Small intestine (tissue), 16 donors: ENCODE measurements around the gene FIGNL2. TPM values are rescaled to one million over a fixed set of nuclear protein-coding genes. Genes with fewer than 3 reads are reported as not detected.

ENCODE experiments used
- DNase-seq, 2 donors: peaks; one replicate each; pipeline versions ENCODE4 v3.0.0 to v3.0.0-alpha.2; 2013
- FAIRE-seq: peaks from 2 replicates; lab custom pipeline; 2012; peaks lifted over from hg19 to GRCh38; lab: Jason Lieb, UNC
- H3K27ac ChIP-seq, 3 donors: one replicate each; pipeline ENCODE4 v1.5.1; 2013; ENCODE audit warnings: low read length in 2 of 3, mild to moderate bottlenecking in 2 of 3, control low read depth in 1 of 3, inconsistent platforms in 1 of 3, low read depth in 1 of 3, moderate library complexity in 1 of 3
- H3K27me3 ChIP-seq, 3 donors: one replicate each; pipeline ENCODE4 v1.6.1; 2013; ENCODE audit warnings: low read length in 3 of 3, inconsistent platforms in 1 of 3; ENCODE audit not compliant: control insufficient read depth in 3 of 3, insufficient read depth in 3 of 3
- H3K36me3 ChIP-seq, 3 donors: one replicate each; pipeline ENCODE4 v1.6.1; 2013; ENCODE audit warnings: low read length in 3 of 3, inconsistent platforms in 1 of 3, low read depth in 1 of 3, mild to moderate bottlenecking in 1 of 3, moderate library complexity in 1 of 3; ENCODE audit not compliant: control insufficient read depth in 3 of 3, insufficient read depth in 2 of 3
- H3K4me1 ChIP-seq, 3 donors: one replicate each; pipeline ENCODE4 v1.6.1; 2013; ENCODE audit warnings: low read length in 2 of 3, inconsistent platforms in 1 of 3, low read depth in 1 of 3, mild to moderate bottlenecking in 1 of 3, moderate library complexity in 1 of 3; ENCODE audit not compliant: control insufficient read depth in 3 of 3, insufficient read depth in 2 of 3
- H3K4me3 ChIP-seq, 3 donors: one replicate each; pipeline ENCODE4 v1.5.1; 2013; ENCODE audit warnings: low read length in 3 of 3, control low read depth in 1 of 3, inconsistent platforms in 1 of 3, low read depth in 1 of 3, mild to moderate bottlenecking in 1 of 3, moderate library complexity in 1 of 3
- H3K9me3 ChIP-seq, 2 donors: one replicate each; pipeline ENCODE4 v1.6.1; 2013; ENCODE audit warnings: low read depth in 1 of 2, low read length in 1 of 2; ENCODE audit not compliant: control insufficient read depth in 2 of 2, insufficient read depth in 1 of 2
- WGBS, 3 donors: extraction: QIAGEN DNeasy Blood & Tissue Kit; methylation state at CpG; one replicate each; pipeline ENCODE4 v1.1.7; 2013; 5-methylcytosine and 5-hydroxymethylcytosine counted together
- long read RNA-seq, 10 donors: transcript quantifications; one replicate each; lab custom pipeline, GENCODE V29; 2026
- polyA plus RNA-seq, 4 donors: library from polyadenylated mRNA; stranded (reverse) in 3 of 4; unstranded in 1 of 4; fragments of 200-250 nt in 3 of 4; fragments of 120-200 nt in 1 of 4; gene quantifications; one replicate each; pipeline versions ENCODE4 v1.2.1 to v1.2.3, GENCODE V29; 2013
- donor health status: healthy with polysubstance abuse.
- donor health status: control.
- donor health status: control.
- donor health status: Bipolar disorder and iron deficiency.
- donor health status: healthy.

Gene FIGNL2, protein sequence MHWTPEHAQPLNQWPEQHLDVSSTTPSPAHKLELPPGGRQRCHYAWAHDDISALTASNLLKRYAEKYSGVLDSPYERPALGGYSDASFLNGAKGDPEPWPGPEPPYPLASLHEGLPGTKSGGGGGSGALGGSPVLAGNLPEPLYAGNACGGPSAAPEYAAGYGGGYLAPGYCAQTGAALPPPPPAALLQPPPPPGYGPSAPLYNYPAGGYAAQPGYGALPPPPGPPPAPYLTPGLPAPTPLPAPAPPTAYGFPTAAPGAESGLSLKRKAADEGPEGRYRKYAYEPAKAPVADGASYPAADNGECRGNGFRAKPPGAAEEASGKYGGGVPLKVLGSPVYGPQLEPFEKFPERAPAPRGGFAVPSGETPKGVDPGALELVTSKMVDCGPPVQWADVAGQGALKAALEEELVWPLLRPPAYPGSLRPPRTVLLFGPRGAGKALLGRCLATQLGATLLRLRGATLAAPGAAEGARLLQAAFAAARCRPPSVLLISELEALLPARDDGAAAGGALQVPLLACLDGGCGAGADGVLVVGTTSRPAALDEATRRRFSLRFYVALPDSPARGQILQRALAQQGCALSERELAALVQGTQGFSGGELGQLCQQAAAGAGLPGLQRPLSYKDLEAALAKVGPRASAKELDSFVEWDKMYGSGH
- polyA plus RNA-seq, result under 1 TPM in 2 of 4 donors, not detected in 2; 0.39 to 0.41 TPM
- long read RNA-seq, donor 1, result 0 reads
- long read RNA-seq, donor 2, result 0 reads
- long read RNA-seq, donor 3, result 0 reads
- long read RNA-seq, donor 4, result 0 reads
- long read RNA-seq, donor 5, result 0 reads
- long read RNA-seq, donor 6, result 0 reads
- long read RNA-seq, donor 7, result 0 reads
- long read RNA-seq, donor 8, result 0 reads
- long read RNA-seq, donor 9, result 0 reads
- long read RNA-seq, donor 10, full-length matches to known transcripts, result 1 of 1 reads
- long read RNA-seq, donor 10, partial matches to known transcripts, result 0 of 1 reads
- long read RNA-seq, donor 10, other reads (novel, unspliced or antisense), result 0 of 1 reads

DNA sequence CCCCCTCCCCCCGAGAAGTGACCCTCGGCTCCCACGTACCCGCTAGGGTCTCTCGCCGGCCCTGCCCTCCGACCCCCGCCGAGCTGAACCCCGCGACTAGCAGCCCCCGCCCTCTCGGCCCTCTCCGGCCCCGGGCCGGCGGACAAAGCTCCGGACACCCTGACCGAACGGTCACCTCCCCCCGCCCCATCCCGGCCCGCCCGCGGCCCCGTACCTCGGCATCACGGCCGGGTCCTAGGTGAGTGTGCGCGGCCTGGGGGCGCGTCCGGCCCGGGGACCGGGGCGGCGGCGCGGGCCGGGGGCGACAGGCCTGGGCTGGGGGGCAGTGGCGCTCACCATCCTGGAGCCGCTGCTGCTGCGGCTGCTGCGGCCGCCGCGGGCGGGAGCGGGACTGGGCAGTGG is at the start of gene FIGNL2:
Gene FIGNL2, minus strand, starts transcription at position 393 of the 402 bp plus-strand sequence. CDS start 26,305 bp downstream, outside the sequence.
- Histone ChIP-seq H3K27ac (peak within 1 kb of the TSS in 1 of 3 donors; percentile 38), H3K4me3 (peak within 1 kb of the TSS; percentile 8 to 55 (median 33)), H3K4me1 (peaks cover 0 to 26% (median 4%) of the 10 kb centered on the region in 3 donors), H3K9me3 (no peaks in the 10 kb centered on the region), H3K36me3 (no peaks in the 10 kb centered on the region), H3K27me3 (peaks cover 8 to 66% (median 13%) of the 10 kb centered on the region in 3 donors)
- 1 to 3% (median 2%) methylated on average over 15 to 51 of the region's 51 CpGs for WGBS, 3 donors
- DNase-seq, result no peak
- no peak for FAIRE-seq

DNA sequence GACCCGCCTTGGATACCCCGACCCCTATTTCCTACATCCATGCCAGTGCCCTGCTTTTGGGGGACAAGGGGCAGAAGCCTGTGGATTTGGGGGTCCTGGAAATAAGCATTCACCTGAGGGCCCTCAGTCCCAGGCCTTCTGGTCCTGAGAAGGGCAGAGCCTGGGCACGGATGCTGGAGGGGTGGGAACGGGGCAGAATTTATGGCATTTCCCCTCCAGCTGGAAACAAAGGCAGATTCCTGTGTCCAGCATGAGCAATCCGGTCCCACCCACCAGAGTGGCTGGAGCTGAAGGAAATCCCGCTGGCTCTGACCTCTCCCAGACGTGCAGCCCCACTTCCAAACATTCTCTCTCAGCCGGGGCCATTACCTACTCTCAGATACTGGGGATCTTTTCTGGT is 48.7 kb upstream of the FIGNL2 start:
- Histone ChIP-seq H3K27ac (peak overlapping the region in 1 of 3 donors; percentile 43), H3K36me3 (no peaks in the 10 kb centered on the region), H3K4me3 (no peak overlapping the region), H3K4me1 (peaks cover 0 to 14% (median 0%) of the 10 kb centered on the region in 3 donors), H3K9me3 (no peaks in the 10 kb centered on the region), H3K27me3 (peaks cover 0 to 2% (median 0%) of the 10 kb centered on the region in 3 donors)
- DNase-seq, result no peak
- 73 to 89% (median 84%) methylated on average over 7 to 8 of the region's 8 CpGs for WGBS, 3 donors
- no peak for FAIRE-seq

DNA sequence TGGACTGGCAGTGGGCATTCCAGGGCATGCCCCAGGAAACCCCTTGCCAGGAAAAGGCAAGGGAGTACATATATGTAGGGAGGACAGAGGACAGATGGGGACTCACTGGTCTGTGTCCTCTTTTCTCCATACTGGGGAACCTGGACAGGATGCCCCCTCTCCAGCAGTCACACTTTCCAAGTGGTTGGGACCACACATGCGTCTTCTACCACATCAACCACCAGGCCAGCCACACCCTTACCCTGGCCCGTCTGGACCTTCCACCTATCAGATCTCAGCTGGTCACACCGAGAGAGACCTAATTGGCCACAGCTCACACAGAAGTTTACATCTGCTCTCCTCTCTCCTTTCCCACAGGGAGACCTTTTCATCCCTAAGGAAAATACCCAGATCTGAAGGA is 47.7 kb upstream of the FIGNL2 start:
- Histone ChIP-seq H3K9me3 (no peaks in the 10 kb centered on the region), H3K4me3 (no peak overlapping the region), H3K36me3 (no peaks in the 10 kb centered on the region), H3K27me3 (peaks cover 0 to 2% (median 0%) of the 10 kb centered on the region in 3 donors), H3K4me1 (peaks cover 0 to 9% (median 0%) of the 10 kb centered on the region in 3 donors), H3K27ac (peak overlapping the region in 1 of 3 donors; percentile 43)
- DNase-seq (no peak), FAIRE-seq (no peak)
- WGBS, 3 donors, result 58 to 68% (median 65%) methylated on average over 3 of the region's 3 CpGs

DNA sequence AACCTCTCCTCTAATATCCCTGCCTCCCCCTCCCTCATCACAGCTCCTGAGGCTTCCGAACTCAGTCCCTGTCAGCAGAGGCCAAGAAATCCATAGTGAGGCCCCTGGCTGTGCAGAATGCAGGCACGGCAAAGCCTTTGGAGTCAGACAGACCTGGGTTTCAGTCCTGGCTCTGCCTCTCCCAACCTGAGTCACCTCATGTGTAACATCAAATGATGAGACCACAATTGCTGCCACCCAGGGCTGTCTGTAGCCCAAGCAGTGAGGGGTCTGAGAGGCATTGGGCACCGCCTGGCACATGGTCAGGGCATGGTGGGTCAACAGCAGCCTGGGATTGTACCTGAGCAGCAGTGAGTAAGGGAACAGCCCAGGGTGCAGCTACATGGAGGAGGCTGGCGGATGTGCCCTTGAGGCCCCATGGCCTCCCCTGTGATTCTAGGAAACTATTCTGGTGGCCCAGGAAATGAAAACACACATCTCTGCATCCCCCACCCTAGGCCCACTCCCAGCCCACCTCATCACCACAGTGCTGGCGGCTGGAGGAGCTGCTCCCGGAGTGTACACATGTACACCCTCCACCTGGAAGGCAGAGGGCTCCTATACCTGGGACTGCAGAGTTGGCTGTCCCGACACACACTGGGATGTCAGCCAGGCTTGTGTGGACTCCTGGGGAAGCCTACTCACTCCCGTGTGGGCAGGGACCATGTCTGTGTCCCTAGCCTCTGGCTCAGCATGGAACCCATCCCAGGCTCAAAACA is 47.0 kb upstream of the FIGNL2 start:
- Histone ChIP-seq H3K9me3 (no peaks in the 10 kb centered on the region), H3K4me3 (no peak overlapping the region), H3K36me3 (no peaks in the 10 kb centered on the region), H3K4me1 (peaks cover 0 to 5% (median 0%) of the 10 kb centered on the region in 3 donors), H3K27ac (no peak overlapping the region), H3K27me3 (peaks cover 0 to 2% (median 0%) of the 10 kb centered on the region in 3 donors)
- no peak for DNase-seq
- WGBS, 3 donors, result 83 to 90% (median 83%) methylated on average over 8 of the region's 8 CpGs
- no peak for FAIRE-seq

DNA sequence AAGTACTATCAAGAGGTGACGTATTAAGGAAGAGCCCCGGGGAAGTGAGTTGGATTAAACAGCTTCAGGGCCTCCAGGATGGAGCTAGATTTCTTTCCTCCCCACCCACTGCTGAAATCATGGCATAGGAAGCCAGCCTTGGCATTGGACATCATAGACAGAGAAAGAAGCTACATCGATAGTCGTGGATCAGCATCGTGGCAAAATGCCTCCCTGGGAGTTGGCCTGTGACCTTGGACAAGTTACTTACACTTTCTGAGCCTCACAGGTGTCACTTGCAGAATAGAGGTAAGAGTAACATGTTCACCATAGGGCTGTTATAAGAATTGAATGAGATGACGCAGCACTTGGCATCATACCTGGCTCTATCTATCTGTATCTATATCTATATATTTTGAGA is 45.3 kb upstream of the FIGNL2 start:
- Histone ChIP-seq H3K9me3 (no peaks in the 10 kb centered on the region), H3K4me3 (no peak overlapping the region), H3K27me3 (peaks cover 0 to 2% (median 0%) of the 10 kb centered on the region in 3 donors), H3K27ac (no peak overlapping the region), H3K36me3 (no peaks in the 10 kb centered on the region), H3K4me1 (peaks cover 0 to 5% (median 0%) of the 10 kb centered on the region in 3 donors)
- no peak for DNase-seq
- 77 to 84% (median 83%) methylated on average over 6 of the region's 6 CpGs for WGBS, 3 donors
- FAIRE-seq, result no peak

DNA sequence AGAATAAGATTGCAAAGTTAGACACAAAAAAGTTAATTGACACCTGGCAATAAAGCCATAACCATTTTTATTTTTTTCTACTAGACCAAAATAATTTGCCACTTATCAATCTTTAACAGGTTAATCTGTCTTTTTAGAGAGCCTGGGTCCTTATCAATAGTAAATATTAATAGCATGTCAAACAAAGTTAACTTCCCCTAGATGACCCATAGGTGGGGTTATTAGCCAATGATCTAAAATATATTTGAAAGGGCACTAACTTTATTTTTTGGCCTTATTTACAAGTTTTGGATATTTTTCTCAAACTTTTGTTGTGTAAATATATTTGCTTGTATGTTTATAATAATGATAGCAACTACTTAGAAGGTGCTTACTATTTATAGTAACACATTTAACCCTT is 43.3 kb upstream of the FIGNL2 start:
- FAIRE-seq (no peak), DNase-seq (no peak)
- no peaks in the 10 kb centered on the region for H3K9me3 ChIP-seq
- peaks cover 0 to 8% (median 0%) of the 10 kb centered on the region in 3 donors for H3K4me1 ChIP-seq
- peaks cover 0 to 2% (median 0%) of the 10 kb centered on the region in 3 donors for H3K27me3 ChIP-seq
- H3K36me3 ChIP-seq, result no peaks in the 10 kb centered on the region
- no peak overlapping the region for H3K27ac ChIP-seq
- no peak overlapping the region for H3K4me3 ChIP-seq

DNA sequence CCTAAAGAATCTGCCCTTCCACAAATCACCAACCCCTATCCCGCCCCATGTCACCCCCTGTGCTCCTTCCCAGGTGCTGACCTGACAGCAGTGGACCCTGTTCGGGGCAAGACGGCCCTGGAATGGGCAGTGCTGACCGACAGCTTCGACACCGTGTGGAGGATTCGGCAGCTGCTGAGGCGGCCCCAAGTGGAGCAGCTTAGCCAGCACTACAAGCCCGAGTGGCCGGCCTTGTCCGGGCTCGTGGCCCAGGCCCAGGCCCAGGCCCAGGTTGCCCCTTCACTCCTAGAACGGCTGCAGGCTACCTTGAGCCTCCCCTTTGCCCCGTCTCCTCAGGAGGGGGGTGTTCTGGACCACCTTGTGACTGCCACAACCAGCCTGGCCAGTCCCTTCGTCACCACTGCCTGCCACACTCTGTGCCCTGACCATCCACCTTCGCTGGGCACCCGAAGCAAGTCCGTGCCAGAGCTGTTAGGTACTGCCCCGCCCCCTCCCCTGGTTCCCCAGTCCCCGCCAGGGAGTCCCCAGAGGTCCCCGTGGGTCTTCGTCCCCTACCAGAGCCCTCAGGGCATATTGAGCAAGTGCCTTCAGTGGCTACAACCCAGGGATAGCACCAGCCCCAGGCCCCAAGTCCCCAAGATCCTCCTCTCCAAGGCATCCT is 42.1 kb upstream of the FIGNL2 start:
- no peak for FAIRE-seq
- DNase-seq, result no peak
- Histone ChIP-seq H3K4me3 (no peak overlapping the region), H3K9me3 (no peaks in the 10 kb centered on the region), H3K27me3 (no peaks in the 10 kb centered on the region), H3K4me1 (peaks cover 0 to 8% (median 4%) of the 10 kb centered on the region in 3 donors), H3K36me3 (no peaks in the 10 kb centered on the region), H3K27ac (no peak overlapping the region)
- 85 to 86% (median 85%) methylated on average over 21 to 22 of the region's 22 CpGs for WGBS, 3 donors
